HL-60 (cell line): ENCODE results near the gene KCNT2.
"Not testable (repeated sequence)": the region's sequence is repeated elsewhere in the genome, so short reads cannot be mapped to it uniquely, and the experiment has no call there.

Source experiments
- CTCF ChIP-seq: IDR thresholded peaks from one replicate; pipeline ENCODE4 v1.5.1; 2011; ENCODE audit warnings: low read length, control low read depth, inconsistent platforms; ENCODE audit not compliant: insufficient read depth
- GABPA ChIP-seq: IDR thresholded peaks from 2 replicates; pipeline ENCODE4 v1.6.1; 2012; ENCODE audit warnings: low read depth
- POLR2AphosphoS5 ChIP-seq: IDR thresholded peaks from 2 replicates; pipeline ENCODE4 v1.6.1; 2012; ENCODE audit warnings: low read depth
- REST ChIP-seq: IDR thresholded peaks from 2 replicates; pipeline ENCODE4 v1.6.1; 2012; ENCODE audit warnings: low read depth; ENCODE audit not compliant: insufficient replicate concordance
- SPI1 ChIP-seq: IDR thresholded peaks from 2 replicates; pipeline ENCODE4 v1.6.1; 2012; ENCODE audit warnings: low read depth, mild to moderate bottlenecking, borderline replicate concordance

- not testable (repeated sequence) for TF ChIP-seq CTCF, POLR2AphosphoS5, SPI1, GABPA, REST
Measured at GRCh38 chr1:196263086-196263485, 345.2 kb downstream of the KCNT2 start.
